Measurements from ENCODE around the gene RASGEF1C.

RASGEF1C gene

GRCh38 chr5:180139731-180140055 is 69.3 kb downstream of the RASGEF1C start:
- ChIA-PET POLR2A (no interaction called here), CTCF (no interaction called here)
- no peak for TF ChIP-seq L3MBTL2 (conservative IDR thresholded peaks at IDR 0.05)
- TF ChIP-seq FOXA1 (IDR thresholded peaks at IDR 0.05) = no peak
- TF ChIP-seq HDGF (IDR thresholded peaks at IDR 0.05; ENCODE audit: borderline replicate concordance) = no peak
- no peak for TF ChIP-seq ELF4 (IDR thresholded peaks at IDR 0.05)
- TF ChIP-seq SP1 (IDR thresholded peaks at IDR 0.05) = no peak
- no peak for TF ChIP-seq FOXK2 (IDR thresholded peaks at IDR 0.05)
- no peak for TF ChIP-seq PKNOX1 (IDR thresholded peaks at IDR 0.05)
- no peak for TF ChIP-seq TARDBP (IDR thresholded peaks at IDR 0.05)
- TF ChIP-seq LEF1 (IDR thresholded peaks at IDR 0.05; ENCODE audit: borderline replicate concordance) = no peak
- no peak for TF ChIP-seq ARNT (IDR thresholded peaks at IDR 0.05)
- TF ChIP-seq NFRKB (IDR thresholded peaks at IDR 0.05) = no peak
- TF ChIP-seq BHLHE40 (IDR thresholded peaks at IDR 0.05; ENCODE audit: borderline replicate concordance) = no peak
- TF ChIP-seq ZNF384 (IDR thresholded peaks at IDR 0.05) = no peak
- TF ChIP-seq SUZ12 (IDR thresholded peaks at IDR 0.05) = no peak
- no peak for TF ChIP-seq FOXM1 (IDR thresholded peaks at IDR 0.05; ENCODE audit: borderline replicate concordance)
- no peak for TF ChIP-seq CTBP1 (IDR thresholded peaks at IDR 0.05; ENCODE audit: borderline replicate concordance)
- no peak for DNase-seq (ENCODE audit: extremely low spot score)

- no peak for DNase-seq (ENCODE audit: extremely low spot score)
These were observed 69.9 kb downstream of the RASGEF1C start for GRCh38 chr5:180138976-180139730.

GRCh38 chr5:180138214-180138975 is 70.6 kb downstream of the RASGEF1C start:
- TF ChIP-seq ZNF384 (IDR thresholded peaks at IDR 0.05) = no peak
- TF ChIP-seq ELF4 (IDR thresholded peaks at IDR 0.05) = no peak
- TF ChIP-seq CTBP1 (IDR thresholded peaks at IDR 0.05; ENCODE audit: borderline replicate concordance) = no peak
- TF ChIP-seq FOXA1 (IDR thresholded peaks at IDR 0.05) = no peak
- no peak for TF ChIP-seq ARNT (IDR thresholded peaks at IDR 0.05)
- TF ChIP-seq L3MBTL2 (conservative IDR thresholded peaks at IDR 0.05) = no peak
- TF ChIP-seq BHLHE40 (IDR thresholded peaks at IDR 0.05; ENCODE audit: borderline replicate concordance) = no peak
- no peak for TF ChIP-seq FOXM1 (IDR thresholded peaks at IDR 0.05; ENCODE audit: borderline replicate concordance)
- CTCF ChIA-PET = interaction anchor here (0.8 kb wide), 1 partner anchor 191 kb away, joined by 3 read pairs; no protein-coding TSS in a partner anchor
- POLR2A ChIA-PET = no interaction called here
- DNase-seq (ENCODE audit: extremely low spot score) = no peak

More at GRCh38 chr5:180138976-180139730, 69.9 kb downstream of the RASGEF1C start:
- POLR2A ChIA-PET = no interaction called here
- TF ChIP-seq CTBP1 (IDR thresholded peaks at IDR 0.05; ENCODE audit: borderline replicate concordance) = no peak
- no peak for TF ChIP-seq NFRKB (IDR thresholded peaks at IDR 0.05)
- no peak for TF ChIP-seq LEF1 (IDR thresholded peaks at IDR 0.05; ENCODE audit: borderline replicate concordance)
- TF ChIP-seq FOXM1 (IDR thresholded peaks at IDR 0.05; ENCODE audit: borderline replicate concordance) = no peak
- TF ChIP-seq PKNOX1 (IDR thresholded peaks at IDR 0.05) = no peak
- no peak for TF ChIP-seq HDGF (IDR thresholded peaks at IDR 0.05; ENCODE audit: borderline replicate concordance)
- no peak for TF ChIP-seq ELF4 (IDR thresholded peaks at IDR 0.05)
- TF ChIP-seq SP1 (IDR thresholded peaks at IDR 0.05) = no peak
- no peak for TF ChIP-seq ARNT (IDR thresholded peaks at IDR 0.05)
- TF ChIP-seq SUZ12 (IDR thresholded peaks at IDR 0.05) = no peak
- TF ChIP-seq ZNF384 (IDR thresholded peaks at IDR 0.05) = no peak
- no peak for TF ChIP-seq BHLHE40 (IDR thresholded peaks at IDR 0.05; ENCODE audit: borderline replicate concordance)
- no peak for TF ChIP-seq L3MBTL2 (conservative IDR thresholded peaks at IDR 0.05)
- TF ChIP-seq FOXK2 (IDR thresholded peaks at IDR 0.05) = no peak
- no peak for TF ChIP-seq FOXA1 (IDR thresholded peaks at IDR 0.05)
- TF ChIP-seq TARDBP (IDR thresholded peaks at IDR 0.05) = no peak
- CTCF ChIA-PET = interaction anchor here (0.8 kb wide), 1 partner anchor 190 kb away, joined by 3 read pairs; no protein-coding TSS in a partner anchor

- DNase-seq (ENCODE audit: extremely low spot score) = no peak
- TF ChIP-seq FOXA1 (IDR thresholded peaks at IDR 0.05) = no peak
- TF ChIP-seq NFRKB (IDR thresholded peaks at IDR 0.05) = no peak
- no peak for TF ChIP-seq FOXK2 (IDR thresholded peaks at IDR 0.05)
- no peak for TF ChIP-seq FOXM1 (IDR thresholded peaks at IDR 0.05; ENCODE audit: borderline replicate concordance)
- TF ChIP-seq HDGF (IDR thresholded peaks at IDR 0.05; ENCODE audit: borderline replicate concordance) = no peak
- TF ChIP-seq SP1 (IDR thresholded peaks at IDR 0.05) = no peak
- TF ChIP-seq CTBP1 (IDR thresholded peaks at IDR 0.05; ENCODE audit: borderline replicate concordance) = no peak
- no peak for TF ChIP-seq ELF4 (IDR thresholded peaks at IDR 0.05)
- TF ChIP-seq ZNF384 (IDR thresholded peaks at IDR 0.05) = no peak
- no peak for TF ChIP-seq ARNT (IDR thresholded peaks at IDR 0.05)
- TF ChIP-seq TARDBP (IDR thresholded peaks at IDR 0.05) = no peak
- CTCF ChIA-PET = no interaction called here
- POLR2A ChIA-PET = no interaction called here
These were observed 71.4 kb downstream of the RASGEF1C start for GRCh38 chr5:180137401-180138213.

- TF ChIP-seq TARDBP (IDR thresholded peaks at IDR 0.05) = no peak
- no peak for TF ChIP-seq FOXA1 (IDR thresholded peaks at IDR 0.05)
- TF ChIP-seq BHLHE40 (IDR thresholded peaks at IDR 0.05; ENCODE audit: borderline replicate concordance) = no peak
- no peak for TF ChIP-seq ELF4 (IDR thresholded peaks at IDR 0.05)
- TF ChIP-seq SP1 (IDR thresholded peaks at IDR 0.05) = no peak
- ChIA-PET CTCF (no interaction called here), POLR2A (no interaction called here)
- no peak for DNase-seq (ENCODE audit: extremely low spot score)
These were observed 72.2 kb downstream of the RASGEF1C start for GRCh38 chr5:180136630-180137381.
